ENCODE results near the gene RAB21.
"Not testable (repeated sequence)": the region's sequence is repeated elsewhere in the genome, so short reads cannot be mapped to it uniquely, and the experiment has no call there.

RAB21 gene

DNA sequence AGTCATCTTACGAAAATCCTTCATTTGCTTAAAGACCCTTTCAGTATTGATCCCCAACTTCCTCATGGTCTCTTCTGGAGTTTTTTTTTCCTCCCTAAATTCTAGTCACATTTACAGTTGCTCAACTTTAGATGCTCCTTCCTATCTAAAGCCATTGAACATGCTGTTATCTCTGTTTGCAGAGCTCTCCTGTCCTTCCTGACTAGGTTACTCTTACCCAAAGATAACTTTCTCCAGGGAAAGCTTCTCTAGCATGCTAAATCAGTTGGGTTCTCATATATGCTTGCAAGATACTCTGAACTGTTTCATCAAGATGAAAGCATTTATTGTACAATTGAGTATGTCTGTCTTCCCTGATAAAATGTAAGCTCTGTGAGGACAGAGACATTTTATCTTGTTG lies 1.8 kb upstream of the RAB21 start:
- no peak for DNase-seq (ENCODE audit: low read depth in 2 of 2)

DNA sequence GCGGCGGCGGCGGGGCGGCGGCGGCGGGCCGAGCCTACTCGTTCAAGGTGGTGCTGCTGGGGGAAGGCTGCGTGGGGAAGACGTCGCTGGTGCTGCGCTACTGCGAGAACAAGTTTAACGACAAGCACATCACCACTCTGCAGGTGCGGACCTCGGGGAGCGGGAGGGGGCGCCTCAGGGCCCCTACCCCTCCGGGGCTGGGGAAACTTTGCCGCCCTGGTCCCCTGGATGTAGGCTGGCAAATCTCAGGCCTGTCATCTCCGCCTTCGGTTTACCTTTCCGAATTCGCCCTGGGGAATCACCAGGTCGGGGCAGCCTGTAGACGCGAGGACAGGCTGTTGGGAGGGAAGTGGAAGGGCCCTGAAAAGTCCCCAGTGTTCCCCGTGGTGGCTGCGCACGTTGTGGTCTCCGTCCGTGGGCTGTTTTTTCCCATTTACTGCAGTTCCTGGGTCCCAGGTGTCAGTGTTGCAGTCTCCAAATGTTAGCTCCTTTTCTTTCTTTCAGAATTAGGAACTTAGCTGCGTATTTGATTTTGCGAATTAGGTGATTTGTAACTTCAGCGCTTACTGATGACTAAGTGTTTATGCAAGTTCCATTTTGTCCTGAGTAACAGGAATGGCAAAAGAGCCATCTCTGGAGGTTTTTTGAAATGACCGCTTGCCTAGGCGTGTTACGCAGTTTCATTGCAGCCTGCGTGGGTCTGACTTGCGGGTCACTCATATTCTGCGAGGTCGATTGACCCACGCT lies 656 bp downstream of the RAB21 start:
- no peak for DNase-seq (ENCODE audit: low read depth in 2 of 2)

DNA sequence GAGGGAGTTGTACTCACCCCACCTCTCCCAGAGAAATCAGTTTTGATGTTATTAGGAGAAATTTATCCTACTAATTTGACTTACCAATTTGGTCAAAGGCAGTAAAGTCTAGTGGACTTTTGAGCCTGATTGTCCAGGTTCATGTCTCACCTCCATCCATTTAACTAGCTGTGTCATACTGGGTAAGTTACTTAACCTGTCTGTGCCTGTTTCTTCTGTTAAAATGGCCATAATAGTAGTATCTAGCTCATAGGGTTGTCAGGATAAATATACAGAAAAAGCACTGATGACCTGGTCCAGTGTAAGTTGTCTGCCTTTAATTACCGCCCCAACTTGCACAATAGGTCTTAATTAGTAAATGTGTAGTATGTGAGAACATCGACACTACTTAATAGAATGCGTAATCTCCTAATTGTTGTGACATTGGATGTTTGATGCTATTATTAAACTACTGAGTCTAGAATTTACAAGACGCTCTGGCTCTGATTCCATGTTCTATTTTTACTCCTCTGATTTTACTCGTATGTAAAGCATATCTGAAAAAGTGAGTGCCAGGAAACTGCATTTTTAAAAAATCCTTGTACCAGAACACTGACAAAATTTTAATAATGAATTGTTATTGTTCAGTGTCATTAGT lies 1.5 kb downstream of the RAB21 start:
- DNase-seq (ENCODE audit: low read depth in 2 of 2) = no peak

DNA sequence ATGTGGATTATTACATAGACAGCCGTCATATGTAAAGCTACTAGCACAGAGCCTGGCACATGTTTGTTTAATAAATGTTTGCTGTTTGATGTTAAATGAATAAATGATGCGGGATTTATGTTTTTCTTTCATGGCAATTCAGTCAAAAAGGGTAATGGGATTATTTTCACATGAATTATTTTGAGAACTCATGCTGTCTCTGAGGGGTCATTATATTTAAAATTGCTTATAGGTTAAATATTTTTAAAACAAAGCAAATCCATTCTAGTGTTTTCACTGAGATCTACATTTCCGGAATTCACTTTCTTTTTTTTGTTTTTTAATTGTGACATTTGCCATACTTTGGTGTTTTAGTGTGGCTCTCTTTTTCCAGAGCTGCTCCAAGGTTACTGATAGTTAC lies 5.3 kb downstream of the RAB21 start:
- no peak for DNase-seq (ENCODE audit: low read depth in 2 of 2)

DNA sequence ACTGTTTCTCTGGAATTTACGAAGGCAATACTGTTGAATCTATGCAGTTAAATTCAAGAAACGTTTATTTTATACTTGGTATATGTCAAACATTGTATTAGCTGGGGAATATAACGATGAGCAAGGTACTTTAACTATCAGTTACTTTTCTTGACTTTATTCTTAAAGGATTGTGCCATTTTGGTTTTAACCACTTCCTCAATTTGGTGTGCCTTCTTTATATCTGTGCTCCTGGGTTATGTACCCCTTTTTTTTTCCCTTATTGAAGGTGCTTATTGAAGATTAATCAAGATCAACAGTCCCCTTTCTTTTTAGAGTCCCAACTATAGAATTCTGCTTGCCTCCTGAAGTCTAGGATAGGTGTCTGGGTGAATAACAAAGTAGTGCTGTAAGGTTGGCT lies 5.8 kb downstream of the RAB21 start:
- no peak for DNase-seq (ENCODE audit: low read depth in 2 of 2)

DNA sequence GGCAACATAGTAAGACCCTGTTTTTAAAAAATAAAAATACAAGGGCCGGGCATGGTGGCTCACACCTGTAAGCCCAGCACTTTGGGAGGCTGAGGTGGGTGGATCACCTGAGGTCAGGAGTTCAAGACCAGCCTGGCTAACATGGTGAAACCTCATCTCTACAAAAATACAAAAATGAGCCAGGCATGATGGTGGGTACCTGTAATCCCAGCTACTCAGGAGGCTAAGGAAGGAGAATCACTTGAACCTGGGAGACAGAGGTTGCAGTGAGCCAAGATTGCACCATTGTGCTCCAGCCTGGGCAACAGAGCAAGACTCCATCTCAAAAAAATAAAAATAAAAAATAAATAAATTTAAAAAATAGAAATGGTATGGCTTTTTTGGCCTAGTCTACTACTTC lies 6.7 kb downstream of the RAB21 start:
- DNase-seq (ENCODE audit: low read depth in 2 of 2) = not testable (repeated sequence)

DNA sequence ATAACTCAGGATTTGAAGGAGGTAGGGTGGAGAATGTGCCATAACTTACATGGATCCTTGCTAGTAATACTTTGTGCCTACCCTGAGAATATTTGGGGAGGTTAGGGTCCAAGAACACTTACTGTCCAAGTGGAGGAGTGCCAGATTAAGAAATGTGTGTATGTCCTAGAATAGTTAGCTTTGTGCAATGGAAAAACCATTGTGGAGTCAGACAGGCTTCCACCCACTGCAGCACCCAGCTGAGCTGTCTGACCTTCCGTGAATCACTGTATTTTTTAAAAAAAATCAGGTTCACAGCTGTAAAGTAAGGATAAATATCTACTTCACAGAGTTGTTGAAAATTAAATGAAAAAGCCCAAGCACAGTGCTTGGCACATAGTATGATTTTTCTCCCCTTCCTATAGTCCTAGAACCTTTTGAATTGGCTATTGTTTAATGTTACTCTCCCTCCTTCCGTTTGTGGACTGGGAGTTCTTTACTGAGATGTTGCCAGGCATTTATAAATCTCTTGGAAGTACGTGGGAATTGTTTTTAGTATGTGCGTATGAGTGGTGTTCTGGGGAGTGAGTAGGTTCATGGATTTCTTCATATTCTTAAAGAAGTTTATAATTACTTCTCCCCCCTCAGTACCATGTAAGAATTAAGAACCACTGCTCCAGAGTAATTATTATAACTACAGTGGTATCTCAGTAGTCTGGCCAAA lies 9.2 kb downstream of the RAB21 start:
- no peak for DNase-seq (ENCODE audit: low read depth in 2 of 2)

DNA sequence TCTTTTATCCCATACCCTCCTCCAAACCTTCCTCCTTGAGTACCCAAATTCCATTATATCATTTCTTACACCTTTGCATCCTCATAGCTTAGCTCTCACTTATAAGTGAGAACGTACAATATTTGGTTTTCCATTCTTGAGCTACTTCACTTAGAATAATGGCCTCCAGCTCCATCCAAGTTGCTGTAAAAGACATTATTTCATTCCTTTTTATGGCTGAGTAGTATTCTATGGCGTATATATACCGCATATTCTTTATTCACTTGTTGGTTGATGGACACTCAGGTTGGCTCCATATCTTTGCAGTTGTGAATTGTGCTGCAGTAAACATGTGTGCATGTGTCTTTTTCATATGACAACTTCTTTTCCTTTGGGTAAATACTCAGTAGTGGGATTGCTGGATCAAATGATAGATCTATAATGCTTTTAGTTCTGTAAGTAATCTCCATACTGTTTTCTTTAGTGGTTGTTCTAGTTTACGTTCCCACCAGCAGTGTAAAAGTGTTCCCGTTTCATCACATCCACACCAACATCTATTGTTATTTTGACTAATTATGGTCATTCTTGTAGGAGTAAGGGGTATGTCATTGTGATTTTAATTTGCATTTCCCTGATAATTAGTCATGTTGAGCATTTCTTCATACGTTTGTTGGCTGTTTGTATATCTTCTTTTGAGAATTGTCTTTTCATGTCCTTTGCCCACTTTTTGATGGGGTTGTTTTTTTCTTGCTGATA lies 10.1 kb downstream of the RAB21 start:
- no peak for DNase-seq (ENCODE audit: low read depth in 2 of 2)

DNA sequence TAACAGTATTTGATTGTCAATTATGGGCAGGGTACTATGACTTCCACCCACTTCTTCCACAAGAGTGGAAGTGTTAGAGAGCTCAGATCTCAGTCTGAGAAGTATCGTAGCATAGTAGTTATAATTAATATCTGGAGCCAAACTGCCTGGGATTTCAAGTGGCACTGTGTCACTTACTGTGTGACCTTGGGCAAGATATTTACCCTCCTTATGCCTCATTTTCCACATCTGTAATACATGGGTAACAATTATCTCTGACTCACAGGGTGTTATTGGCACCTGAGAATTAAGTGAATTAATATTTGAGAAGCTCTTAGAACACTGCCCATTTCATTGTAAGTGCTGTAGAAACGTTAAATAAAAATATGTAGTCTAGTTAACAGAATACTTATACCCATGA lies 11.5 kb downstream of the RAB21 start:
- no peak for DNase-seq (ENCODE audit: low read depth in 2 of 2)

DNA sequence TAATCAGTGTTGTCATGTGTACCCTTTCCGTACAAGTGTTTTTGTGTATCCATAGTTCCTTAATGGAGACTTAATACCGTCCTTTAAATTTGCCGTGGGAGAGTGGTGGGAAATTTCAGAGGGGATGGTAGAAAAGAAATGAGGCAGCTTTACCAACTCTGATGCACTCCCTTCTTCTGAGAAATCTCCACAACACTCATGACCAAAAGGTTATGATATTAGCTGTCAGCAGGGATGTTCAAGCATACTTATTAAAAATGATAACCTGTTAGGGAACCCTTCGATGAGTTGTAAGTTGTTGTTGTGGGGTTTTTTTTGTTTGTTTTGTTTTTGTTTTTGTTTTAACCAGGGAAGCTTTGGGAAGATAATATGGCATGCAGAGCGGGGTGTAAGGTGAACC lies 12.5 kb downstream of the RAB21 start:
- DNase-seq (ENCODE audit: low read depth in 2 of 2) = no peak

DNA sequence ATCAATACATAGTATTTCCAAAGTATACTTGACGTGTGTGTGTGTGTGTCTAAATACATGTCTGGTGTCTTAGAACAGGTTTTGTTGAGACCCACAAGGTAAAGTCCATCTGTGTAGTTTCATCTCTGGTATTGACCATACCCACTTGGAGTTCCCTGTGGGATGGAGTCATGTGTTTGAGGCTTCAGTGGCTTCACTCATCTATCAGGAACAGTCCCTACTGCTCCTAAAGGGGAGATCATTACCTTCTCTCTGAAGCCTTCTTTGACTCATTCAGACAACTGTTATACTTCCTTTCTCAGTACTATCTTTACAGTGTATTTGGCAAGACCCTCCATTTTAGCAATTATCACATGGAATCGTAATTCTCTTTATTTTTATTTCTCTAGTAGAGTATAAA lies 14.2 kb downstream of the RAB21 start:
- no peak for DNase-seq (ENCODE audit: low read depth in 2 of 2)

DNA sequence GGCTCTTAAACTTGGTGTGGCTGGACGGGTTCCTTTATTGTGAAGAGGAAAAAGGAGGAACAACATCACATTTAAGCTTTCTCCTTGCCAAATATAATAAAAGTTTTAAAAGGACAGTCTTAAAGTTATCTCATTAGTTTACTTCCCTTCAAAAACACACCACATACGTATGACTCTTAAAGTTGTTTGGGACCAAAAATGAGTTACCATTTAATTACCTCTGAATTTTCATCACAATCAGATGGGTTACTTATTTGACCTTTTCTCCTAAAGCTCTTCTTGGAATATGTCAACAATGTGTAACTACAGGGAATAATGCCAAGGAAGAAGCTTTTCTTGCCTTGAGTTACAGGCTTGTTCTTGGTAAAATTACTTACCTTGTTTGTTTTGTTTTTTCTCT lies 16.4 kb downstream of the RAB21 start:
- DNase-seq (ENCODE audit: low read depth in 2 of 2) = no peak

DNA sequence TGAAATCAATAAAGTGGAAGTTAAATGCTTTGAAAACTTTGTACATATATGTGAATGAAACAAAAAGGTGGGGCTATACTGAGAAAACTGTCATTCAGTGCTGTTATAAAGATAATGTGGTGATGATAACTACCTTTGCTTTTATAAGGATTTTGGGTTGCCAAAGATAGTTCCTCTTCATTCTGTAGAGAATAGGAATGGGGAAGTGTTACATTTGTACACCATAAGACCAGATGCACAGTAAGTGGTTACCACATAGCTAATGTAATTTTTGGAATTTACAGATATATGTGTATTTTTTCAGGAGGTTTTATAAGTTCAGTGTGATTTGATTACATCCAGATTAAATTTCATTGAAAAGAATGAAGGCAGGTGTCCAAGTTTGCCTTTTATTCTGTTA lies 18.1 kb downstream of the RAB21 start:
- DNase-seq (ENCODE audit: low read depth in 2 of 2) = no peak

DNA sequence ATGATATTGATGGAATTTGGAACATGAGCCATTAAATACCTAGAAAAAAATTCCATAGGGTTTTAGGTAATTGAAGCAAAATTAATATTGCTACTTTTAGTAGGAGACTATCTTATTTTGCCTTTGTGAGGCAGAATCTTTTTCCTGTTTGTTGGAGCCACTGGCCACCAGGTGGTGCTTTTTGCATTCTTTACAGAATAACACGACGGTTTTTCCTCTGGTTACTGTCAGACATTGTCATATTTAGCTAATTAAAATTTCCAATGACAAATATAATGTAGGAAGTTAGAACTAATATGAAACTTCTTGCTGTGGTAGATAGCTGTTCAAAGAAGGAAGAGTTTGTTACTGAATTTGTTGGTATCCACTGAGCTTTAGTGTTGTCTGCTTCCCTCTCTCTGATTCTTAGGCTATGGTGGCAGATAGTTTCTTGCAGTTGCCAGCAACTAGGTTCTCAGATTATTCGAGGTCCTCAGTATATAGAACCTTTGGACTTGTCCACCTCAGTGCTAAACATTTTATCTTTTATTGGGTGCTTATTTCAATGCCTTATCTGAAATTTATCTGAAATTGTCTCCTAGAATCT lies 25.7 kb downstream of the RAB21 start:
- DNase-seq (ENCODE audit: low read depth in 2 of 2) = peak in 1 of 2 experiments; percentile 6

DNA sequence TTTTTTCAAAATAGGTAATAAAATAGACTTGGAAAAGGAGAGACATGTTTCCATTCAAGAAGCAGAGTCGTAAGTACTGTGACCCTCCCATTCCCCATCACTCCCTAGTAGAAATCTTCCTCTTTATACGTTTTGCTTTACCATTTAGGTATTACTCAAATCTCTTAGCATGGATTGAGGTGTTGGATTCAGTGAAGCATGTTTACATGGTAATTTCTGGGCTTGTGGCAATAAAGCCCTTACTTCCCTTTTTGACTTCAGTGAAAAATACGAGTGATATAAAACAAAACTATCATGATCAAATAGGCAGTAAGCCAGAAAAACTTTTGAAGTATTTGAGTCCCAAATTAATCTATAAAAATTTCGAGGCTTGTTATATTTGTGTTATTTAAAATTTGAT lies 27.4 kb downstream of the RAB21 start:
- no peak for DNase-seq (ENCODE audit: low read depth in 2 of 2)

DNA sequence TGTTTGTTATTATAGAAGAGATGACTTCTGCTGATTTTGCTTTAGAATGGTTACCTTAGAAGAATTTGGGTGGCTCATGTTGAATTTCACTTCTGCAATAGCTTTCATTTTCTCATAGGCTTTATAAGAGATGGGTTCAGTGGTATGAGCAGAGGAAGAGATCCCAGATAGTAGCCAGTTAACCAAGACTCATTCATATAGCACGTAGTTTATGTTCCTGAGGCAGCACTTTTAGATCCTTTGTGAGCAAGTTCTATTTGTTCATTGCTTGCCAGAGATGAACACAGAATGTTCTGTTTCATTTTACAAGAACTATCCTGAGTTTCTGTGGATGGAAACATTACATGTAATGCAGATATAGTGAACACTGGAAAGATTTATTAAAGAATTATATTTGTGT lies 32.2 kb downstream of the RAB21 start:
- no peak for DNase-seq (ENCODE audit: low read depth in 2 of 2)

DNA sequence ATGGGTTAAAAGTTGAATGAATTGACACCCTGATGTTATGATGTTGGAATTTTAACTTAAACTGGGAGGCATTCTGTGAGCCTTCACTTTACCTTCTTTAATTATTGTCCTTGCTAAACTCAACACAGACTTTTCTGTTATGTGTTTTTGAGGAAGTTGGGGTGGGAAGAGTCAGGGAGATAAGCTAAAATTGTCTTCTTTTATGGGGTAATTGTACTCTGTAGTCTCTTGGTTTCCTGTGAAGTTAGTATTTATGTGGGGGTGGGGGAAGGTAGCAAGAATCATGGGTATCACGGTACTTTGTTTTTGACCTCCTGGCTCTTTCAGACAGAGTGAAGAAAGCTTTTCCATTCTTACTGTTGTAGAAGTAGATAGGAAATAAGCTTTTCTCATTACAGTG lies 32.9 kb downstream of the RAB21 start:
- DNase-seq (ENCODE audit: low read depth in 2 of 2) = no peak

DNA sequence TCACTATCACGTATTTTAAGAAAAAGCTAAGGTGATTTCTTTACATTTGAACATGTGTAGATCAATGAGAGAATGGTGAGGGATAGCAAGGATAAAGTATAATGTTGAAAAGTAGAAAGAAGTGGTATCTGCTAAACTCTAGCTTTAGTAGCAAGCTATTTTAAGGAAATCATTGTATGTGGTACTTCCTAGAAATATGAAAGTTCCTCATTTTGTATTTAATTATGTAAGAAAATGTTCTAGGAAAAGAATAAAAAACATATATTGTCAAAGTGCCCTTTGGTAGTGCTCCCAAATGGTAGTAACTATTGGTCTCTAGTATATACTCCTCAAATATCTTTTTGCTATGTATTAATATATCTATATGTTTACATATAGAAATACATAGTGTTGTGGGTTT lies 35.7 kb downstream of the RAB21 start:
- DNase-seq (ENCODE audit: low read depth in 2 of 2) = no peak

DNA sequence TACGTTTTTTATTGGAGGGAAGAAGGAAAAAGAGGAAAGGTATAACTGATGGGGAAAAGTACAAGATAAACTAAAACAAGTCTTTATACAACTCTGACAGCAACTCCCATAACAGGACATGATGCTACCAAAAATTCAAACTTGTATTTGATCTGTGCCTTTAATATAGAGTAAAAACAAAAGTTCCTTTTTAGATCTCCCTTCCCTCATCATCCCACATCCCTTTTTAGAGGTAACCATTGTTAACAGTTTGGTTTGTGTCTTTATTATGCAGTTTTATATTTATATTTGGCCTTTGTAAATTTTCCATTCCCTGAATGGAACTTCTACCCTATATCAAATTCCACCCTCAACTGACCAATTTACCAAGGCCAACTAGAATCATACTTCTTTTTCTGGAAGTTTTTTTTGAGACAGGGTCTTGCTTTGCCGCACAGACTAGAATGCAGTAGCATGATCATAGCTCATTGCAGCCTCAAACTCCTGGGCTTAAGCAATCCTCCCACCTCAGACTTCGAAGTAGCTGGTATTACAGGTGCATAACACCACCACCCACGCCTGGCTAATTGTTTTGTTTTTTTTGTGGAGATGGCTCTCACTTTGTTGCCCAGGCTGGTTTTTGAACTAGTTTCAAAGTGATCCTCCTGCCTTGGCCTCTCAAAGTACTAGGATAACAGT lies 36.9 kb downstream of the RAB21 start:
- DNase-seq (ENCODE audit: low read depth in 2 of 2) = no peak

DNA sequence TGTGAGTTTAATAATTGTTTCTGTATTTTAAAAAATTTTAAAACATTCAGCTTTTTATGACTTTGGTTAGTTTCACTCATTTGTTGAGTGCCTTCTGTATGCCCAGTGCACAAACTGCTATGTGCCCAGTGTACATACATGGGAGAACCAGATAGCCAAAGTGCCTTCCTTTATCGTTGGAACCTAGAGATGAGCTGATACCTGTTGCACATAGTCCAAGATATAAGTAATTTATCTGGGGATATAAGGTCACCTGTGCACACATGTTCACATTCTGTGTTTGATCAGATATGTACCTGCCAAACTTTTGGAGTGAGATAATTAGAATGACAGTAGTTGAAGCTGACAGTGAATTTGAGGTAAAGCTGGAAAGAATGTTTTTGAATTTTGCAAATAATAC lies 37.9 kb downstream of the RAB21 start:
- no peak for DNase-seq (ENCODE audit: low read depth in 2 of 2)

DNA sequence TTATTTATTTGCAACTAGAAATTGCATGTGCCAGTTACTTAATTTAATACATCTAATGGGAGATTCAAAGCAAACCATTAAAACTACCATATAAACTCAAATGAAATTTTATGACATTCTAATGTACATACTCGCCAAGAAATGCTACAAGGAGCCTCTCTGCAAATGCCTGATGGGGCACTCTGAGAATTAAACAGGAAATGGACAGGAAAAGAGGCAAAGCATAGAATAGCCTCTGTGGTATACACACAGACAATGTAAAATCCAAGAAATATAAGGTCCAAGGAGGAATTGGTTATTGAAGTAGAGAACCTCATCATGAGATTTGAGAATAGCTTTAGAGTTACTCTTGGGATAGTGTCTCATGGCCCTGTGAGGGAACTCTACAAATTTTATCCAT lies 41.2 kb downstream of the RAB21 start:
- no peak for DNase-seq (ENCODE audit: low read depth in 2 of 2)

DNA sequence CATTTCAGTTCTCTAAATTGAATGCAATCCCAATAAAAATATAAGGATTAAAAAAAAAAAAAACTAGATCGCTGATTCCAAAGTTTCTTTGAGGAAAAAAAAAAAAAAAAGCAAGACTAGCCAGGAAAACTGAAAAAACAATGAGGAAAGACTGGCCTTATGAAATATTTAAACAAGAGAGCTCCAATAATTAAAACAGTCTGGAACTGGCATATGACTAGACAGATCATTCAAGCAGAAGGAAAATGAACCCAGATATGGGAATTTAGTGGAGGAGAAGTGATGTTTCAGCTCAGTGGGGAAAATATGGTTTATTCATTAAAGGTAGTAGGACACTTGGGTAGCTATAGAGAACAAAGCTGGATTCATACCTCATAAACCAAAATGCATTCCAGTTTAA lies 42.9 kb downstream of the RAB21 start:
- DNase-seq (ENCODE audit: low read depth in 2 of 2) = peak in 1 of 2 experiments; percentile 17
